Retinal pigment epithelial cell (primary cell): ENCODE results near the gene RAB8B.
"Not testable (repeated sequence)": the region's sequence is repeated elsewhere in the genome, so short reads cannot be mapped to it uniquely, and the experiment has no call there.

Experiments
- DNase-seq: peaks from one replicate; pipeline ENCODE4 v3.0.0-alpha.2; 2010; ENCODE audit warnings: low read depth
- H3K4me3 ChIP-seq: 2 replicates; pipeline ENCODE4 v1.5.1; 2011; ENCODE audit warnings: mild to moderate bottlenecking, low read length, control low read depth, moderate library complexity
- CTCF ChIP-seq: conservative IDR thresholded peaks from 2 replicates; pipeline ENCODE4 v1.5.1; 2011; ENCODE audit warnings: low read depth, low read length, control low read depth, inconsistent platforms

The RAB8B gene

GRCh38 chr15:63234451-63234870 lies 45.1 kb downstream of the RAB8B start:
- no peak for DNase-seq
- no peak for TF ChIP-seq CTCF
- no peak overlapping the region for H3K4me3 ChIP-seq

- no peak for TF ChIP-seq CTCF
- H3K4me3 ChIP-seq, result no peak overlapping the region
- no peak for DNase-seq
Measured at GRCh38 chr15:63236272-63236671, 46.9 kb downstream of the RAB8B start.

GRCh38 chr15:63237086-63237485 lies 47.7 kb downstream of the RAB8B start:
- not testable (repeated sequence) for H3K4me3 ChIP-seq, DNase-seq

GRCh38 chr15:63238171-63238570 lies 48.8 kb downstream of the RAB8B start:
- DNase-seq, result no peak
- H3K4me3 ChIP-seq, result no peak overlapping the region
- TF ChIP-seq CTCF, result no peak

- DNase-seq, result peak; percentile 96
- no peak overlapping the region for H3K4me3 ChIP-seq
- no peak for TF ChIP-seq CTCF
Measured at GRCh38 chr15:63238796-63239195, 49.4 kb downstream of the RAB8B start.

- no peak for TF ChIP-seq CTCF
- H3K4me3 ChIP-seq, result no peak overlapping the region
- no peak for DNase-seq
Measured at GRCh38 chr15:63240109-63240508, 50.7 kb downstream of the RAB8B start.

- H3K4me3 ChIP-seq, result no peak overlapping the region
- TF ChIP-seq CTCF, result no peak
Measured at GRCh38 chr15:63241316-63241715, 51.9 kb downstream of the RAB8B start.

GRCh38 chr15:63243101-63243500 lies 53.7 kb downstream of the RAB8B start:
- no peak for DNase-seq
- TF ChIP-seq CTCF, result no peak
- no peak overlapping the region for H3K4me3 ChIP-seq

More at GRCh38 chr15:63241316-63241715, 51.9 kb downstream of the RAB8B start:
- no peak for DNase-seq
